ENCODE data around the gene CCDC150.
"Not testable (repeated sequence)": the region's sequence is repeated elsewhere in the genome, so short reads cannot be mapped to it uniquely, and the experiment has no call there.

The CCDC150 gene

DNA sequence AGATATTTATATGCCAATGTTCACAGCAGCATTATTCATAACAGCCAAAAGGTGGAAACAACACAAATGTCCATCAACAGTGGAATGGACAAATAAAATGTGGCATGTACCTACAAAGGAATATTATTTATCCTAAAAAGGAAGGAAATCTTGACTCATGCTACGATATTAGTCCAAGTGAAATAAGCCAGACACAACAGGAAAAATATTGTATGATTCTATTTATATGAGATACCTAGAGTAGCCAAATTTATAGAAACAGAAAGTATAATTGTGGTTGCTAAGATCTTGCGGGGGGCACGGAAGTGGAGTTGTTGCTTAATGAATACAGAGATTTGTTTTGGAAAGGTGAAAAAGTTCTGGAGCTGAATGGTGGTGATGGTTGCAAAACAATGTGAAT is 33.0 kb upstream of the CCDC150 start:
- no peak overlapping the region for H3K4me3 ChIP-seq (ENCODE audit: low read depth, low read length)
- in situ Hi-C loops (cut with HindIII; ENCODE audit: low sequenced_read_pairs) = no loop called here
- TF ChIP-seq, protein P1, sequence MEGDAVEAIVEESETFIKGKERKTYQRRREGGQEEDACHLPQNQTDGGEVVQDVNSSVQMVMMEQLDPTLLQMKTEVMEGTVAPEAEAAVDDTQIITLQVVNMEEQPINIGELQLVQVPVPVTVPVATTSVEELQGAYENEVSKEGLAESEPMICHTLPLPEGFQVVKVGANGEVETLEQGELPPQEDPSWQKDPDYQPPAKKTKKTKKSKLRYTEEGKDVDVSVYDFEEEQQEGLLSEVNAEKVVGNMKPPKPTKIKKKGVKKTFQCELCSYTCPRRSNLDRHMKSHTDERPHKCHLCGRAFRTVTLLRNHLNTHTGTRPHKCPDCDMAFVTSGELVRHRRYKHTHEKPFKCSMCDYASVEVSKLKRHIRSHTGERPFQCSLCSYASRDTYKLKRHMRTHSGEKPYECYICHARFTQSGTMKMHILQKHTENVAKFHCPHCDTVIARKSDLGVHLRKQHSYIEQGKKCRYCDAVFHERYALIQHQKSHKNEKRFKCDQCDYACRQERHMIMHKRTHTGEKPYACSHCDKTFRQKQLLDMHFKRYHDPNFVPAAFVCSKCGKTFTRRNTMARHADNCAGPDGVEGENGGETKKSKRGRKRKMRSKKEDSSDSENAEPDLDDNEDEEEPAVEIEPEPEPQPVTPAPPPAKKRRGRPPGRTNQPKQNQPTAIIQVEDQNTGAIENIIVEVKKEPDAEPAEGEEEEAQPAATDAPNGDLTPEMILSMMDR (IDR thresholded peaks at IDR 0.05; ENCODE audit: low read depth, low read length, missing control alignments) = no peak
- no peak for DNase-seq (ENCODE audit: low read depth)

DNA sequence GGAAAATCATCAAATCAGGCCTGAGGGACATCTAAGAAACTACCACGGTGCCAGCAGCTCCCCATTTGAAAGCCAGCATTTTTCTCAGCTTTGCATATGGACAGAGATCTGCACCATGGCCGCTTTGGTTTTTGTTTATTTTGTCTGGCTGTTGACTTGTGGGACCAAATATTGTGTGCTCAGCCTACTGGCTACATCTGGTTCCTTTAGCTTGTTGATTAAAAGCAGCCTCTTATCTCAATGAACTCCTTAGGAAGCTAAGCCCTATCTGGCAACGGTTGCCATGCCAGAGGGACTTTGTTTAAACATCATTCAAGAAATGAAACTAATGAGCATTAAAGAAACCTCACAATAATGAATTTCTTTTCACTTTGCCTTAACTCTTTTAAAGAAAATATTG is 32.4 kb upstream of the CCDC150 start:
- DNase-seq (ENCODE audit: low read depth) = no peak
- in situ Hi-C loops (cut with HindIII; ENCODE audit: low sequenced_read_pairs) = no loop called here
- H3K4me3 ChIP-seq (ENCODE audit: low read depth, low read length) = no peak overlapping the region
- TF ChIP-seq, protein P1 (IDR thresholded peaks at IDR 0.05; ENCODE audit: low read depth, low read length, missing control alignments) = no peak

DNA sequence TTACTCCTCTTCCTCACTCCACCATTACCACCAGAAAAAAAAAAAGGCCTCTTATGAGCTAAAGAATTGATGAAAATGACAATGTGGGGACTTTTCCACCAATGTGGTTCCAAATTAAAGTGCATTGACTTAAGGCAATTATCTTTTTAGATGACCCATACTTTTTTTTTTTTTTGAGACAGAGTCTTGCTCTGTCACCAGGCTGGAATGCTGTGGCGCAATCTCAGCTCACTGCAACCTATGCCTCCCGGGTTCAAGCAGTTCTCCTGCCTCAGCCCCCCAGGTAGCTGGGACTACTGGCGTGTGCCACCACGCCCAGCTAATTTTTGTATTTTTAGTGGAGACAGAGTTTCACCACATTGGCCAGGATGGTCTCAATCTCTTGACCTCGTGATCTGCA is 31.6 kb upstream of the CCDC150 start:
- in situ Hi-C loops (cut with HindIII; ENCODE audit: low sequenced_read_pairs); H3K4me3 ChIP-seq (ENCODE audit: low read depth, low read length); DNase-seq (ENCODE audit: low read depth): not testable (repeated sequence)

DNA sequence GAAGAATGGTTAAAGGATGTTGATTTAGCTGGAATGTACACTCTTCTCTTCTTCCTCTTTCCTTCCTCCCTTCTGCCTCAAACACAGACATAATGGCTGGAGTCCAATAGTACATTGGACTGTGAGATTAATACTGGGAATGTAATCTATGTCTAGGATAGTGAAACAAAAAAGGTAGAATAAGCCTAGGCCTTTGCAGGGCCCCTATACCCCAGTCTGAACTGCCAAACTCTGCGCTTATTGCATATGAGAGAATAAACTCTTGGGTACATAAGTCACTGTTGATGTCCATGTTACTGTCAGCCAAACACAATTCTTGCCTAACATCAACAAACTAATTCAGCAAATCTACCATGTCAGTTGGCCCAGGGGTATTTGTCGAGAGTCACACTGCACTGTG is 29.7 kb upstream of the CCDC150 start:
- DNase-seq (ENCODE audit: low read depth) = no peak
- in situ Hi-C loops (cut with HindIII; ENCODE audit: low sequenced_read_pairs) = no loop called here
- TF ChIP-seq, protein P1 (IDR thresholded peaks at IDR 0.05; ENCODE audit: low read depth, low read length, missing control alignments) = no peak
- no peak overlapping the region for H3K4me3 ChIP-seq (ENCODE audit: low read depth, low read length)

DNA sequence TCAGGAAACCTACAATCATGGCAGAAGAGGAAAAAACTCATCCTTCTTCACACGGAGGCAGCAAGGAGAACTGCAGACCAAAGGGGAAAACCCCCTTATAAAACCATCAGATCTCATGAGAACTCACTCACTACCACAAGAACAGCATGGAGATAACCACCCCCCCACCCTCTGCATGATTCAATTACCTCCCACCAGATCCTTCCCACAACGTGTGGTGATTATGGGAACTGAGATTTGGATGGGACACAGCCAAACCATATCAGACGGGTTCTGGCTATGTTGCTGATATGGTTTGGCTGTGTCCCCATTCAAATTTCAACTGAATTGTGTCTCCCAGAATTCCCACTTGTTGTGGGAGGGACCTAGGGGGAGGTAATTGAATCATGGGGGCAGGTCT is 28.7 kb upstream of the CCDC150 start:
- peak; percentile 24 for DNase-seq (ENCODE audit: low read depth)
- no peak overlapping the region for H3K4me3 ChIP-seq (ENCODE audit: low read depth, low read length)
- in situ Hi-C loops (cut with HindIII; ENCODE audit: low sequenced_read_pairs) = no loop called here
- TF ChIP-seq, protein P1 (IDR thresholded peaks at IDR 0.05; ENCODE audit: low read depth, low read length, missing control alignments) = no peak

DNA sequence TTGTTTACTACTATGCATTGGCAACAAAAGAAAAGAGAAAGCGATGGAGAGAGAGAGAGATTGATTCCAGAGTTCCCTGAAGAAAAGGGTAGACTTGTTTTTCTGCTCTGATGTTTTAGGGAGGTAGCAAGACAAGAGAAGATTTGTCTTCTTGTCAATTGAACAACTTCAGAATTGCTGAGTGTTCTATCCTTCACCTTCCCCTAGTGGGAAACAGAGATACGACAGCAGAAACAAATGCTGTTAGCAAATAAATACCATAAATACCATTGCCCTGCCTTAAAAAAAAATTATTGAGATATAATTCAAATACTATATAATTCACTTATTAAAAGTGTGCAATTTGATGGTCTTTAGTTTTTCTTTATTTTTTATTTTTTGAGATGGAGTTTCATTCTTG is 26.2 kb upstream of the CCDC150 start:
- in situ Hi-C loops (cut with HindIII; ENCODE audit: low sequenced_read_pairs) = no loop called here
- TF ChIP-seq, protein P1 (IDR thresholded peaks at IDR 0.05; ENCODE audit: low read depth, low read length, missing control alignments) = no peak

DNA sequence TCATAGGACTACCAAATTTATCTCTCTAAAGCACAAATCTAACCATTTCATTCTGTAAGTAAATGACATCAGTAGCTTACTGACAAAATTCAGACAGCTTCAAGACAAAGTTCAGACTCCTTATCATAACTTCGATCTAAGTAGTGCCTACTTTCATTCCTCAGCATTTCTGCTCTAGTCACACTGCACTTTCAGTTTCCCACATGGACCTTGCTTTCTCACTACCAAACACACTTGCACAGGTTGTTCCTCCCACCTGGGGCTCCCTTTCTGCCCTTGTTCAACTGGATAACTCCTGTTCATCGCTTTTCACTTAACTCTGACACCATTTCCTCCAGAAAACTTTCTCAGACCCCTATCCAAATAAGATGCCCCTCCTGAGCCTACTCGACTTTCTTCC is 22.1 kb upstream of the CCDC150 start:
- DNase-seq (ENCODE audit: low read depth) = no peak
- H3K4me3 ChIP-seq (ENCODE audit: low read depth, low read length) = no peak overlapping the region
- TF ChIP-seq, protein P1 (IDR thresholded peaks at IDR 0.05; ENCODE audit: low read depth, low read length, missing control alignments) = no peak
- in situ Hi-C loops (cut with HindIII; ENCODE audit: low sequenced_read_pairs) = no loop called here

More for the DNA sequence above, 26.2 kb upstream of the CCDC150 start:
- H3K4me3 ChIP-seq (ENCODE audit: low read depth, low read length) = no peak overlapping the region
- no peak for DNase-seq (ENCODE audit: low read depth)

Measured in astrocyte of the cerebellum (primary cell).